HepG2 (cell line): ENCODE results near the gene UPK1B. TPM values are rescaled to one million over a fixed set of nuclear protein-coding genes. Genes with fewer than 3 reads are reported as not detected.

Experiments
- ATAD3A ChIP-seq: sonication (generic); formaldehyde crosslinking; IDR thresholded peaks from 2 replicates; pipeline ENCODE4 v1.4.0; 2020; ENCODE audit warnings: missing genetic modification reagents
- CCDC6 ChIP-seq: sonication (generic); formaldehyde crosslinking; IDR thresholded peaks from 2 replicates; pipeline ENCODE4 v1.8.1; 2022; ENCODE audit warnings: mild to moderate bottlenecking, missing genetic modification reagents, moderate library complexity
- ERF ChIP-seq: IDR thresholded peaks from 2 replicates; pipeline ENCODE4 v1.6.1; 2018; ENCODE audit warnings: missing biosample characterization, missing genetic modification reagents
- GPN1 ChIP-seq: sonication (generic); formaldehyde crosslinking; IDR thresholded peaks from 2 replicates; pipeline ENCODE4 v1.5.1; 2020; ENCODE audit warnings: missing genetic modification reagents, borderline replicate concordance
- HNRNPK ChIP-seq: fragments of 200-400 bp; formaldehyde crosslinking; IDR thresholded peaks from 2 replicates; pipeline ENCODE4 v1.6.1; 2018; ENCODE audit warnings: low read length, low read depth, moderate library complexity, mild to moderate bottlenecking; ENCODE audit not compliant: poor library complexity, severe bottlenecking
- KMT2A ChIP-seq: sonication (generic); formaldehyde crosslinking; IDR thresholded peaks from 2 replicates; pipeline ENCODE4 v1.4.0; 2020; ENCODE audit warnings: missing genetic modification reagents
- NFYC ChIP-seq: IDR thresholded peaks from 2 replicates; pipeline ENCODE4 v1.6.1; 2016; ENCODE audit warnings: missing genetic modification reagents, missing compliant biosample characterization
- RAD21 ChIP-seq: fragments of 450-650 bp; formaldehyde crosslinking; IDR thresholded peaks from 2 replicates; pipeline ENCODE4 v1.5.0; 2020; ENCODE audit warnings: mild to moderate bottlenecking
- RFX3 ChIP-seq: IDR thresholded peaks from 2 replicates; pipeline ENCODE4 v1.6.1; 2016; ENCODE audit warnings: missing biosample characterization, missing genetic modification reagents
- SKI ChIP-seq: fragments of 450-650 bp; IDR thresholded peaks from one replicate; pipeline ENCODE4 v1.6.1; 2018; ENCODE audit warnings: mild to moderate bottlenecking; ENCODE audit not compliant: partially characterized antibody
- SUZ12 ChIP-seq: fragments of 150-350 bp; IDR thresholded peaks from 2 replicates; pipeline ENCODE4 v1.6.1; 2014; ENCODE audit warnings: low read depth, low read length
- TCF12 ChIP-seq, 2 experiments: fragments of 450-650 bp in 1 of 2; sonication (generic) in 1 of 2; formaldehyde crosslinking in 1 of 2; IDR thresholded peaks; 2 replicates each; pipeline versions ENCODE4 v1.6.1 to v1.8.0; 2017 to 2022; ENCODE audit warnings: antibody characterized with exemption in 1 of 2, mild to moderate bottlenecking in 1 of 2, missing genetic modification reagents in 1 of 2, moderate library complexity in 1 of 2
- TP53 ChIP-seq: sonication (generic); formaldehyde crosslinking; conservative IDR thresholded peaks from 2 replicates; pipeline ENCODE4 v1.4.0; 2020; ENCODE audit warnings: missing genetic modification reagents
- ZBTB8A ChIP-seq: sonication (generic); formaldehyde crosslinking; IDR thresholded peaks from 2 replicates; pipeline ENCODE4 v1.4.0; 2020; ENCODE audit warnings: mild to moderate bottlenecking, low read depth, missing genetic modification reagents, borderline replicate concordance
- ZFAT ChIP-seq: sonication (generic); formaldehyde crosslinking; conservative IDR thresholded peaks from 2 replicates; pipeline ENCODE4 v1.8.1; 2023; ENCODE audit warnings: missing genetic modification reagents, inconsistent platforms
- ZNF253 ChIP-seq: sonication (generic); formaldehyde crosslinking; IDR thresholded peaks from 2 replicates; pipeline ENCODE4 v1.8.0; 2022; ENCODE audit warnings: mild to moderate bottlenecking, missing genetic modification reagents, borderline replicate concordance
- ZNF33B ChIP-seq: sonication (generic); formaldehyde crosslinking; IDR thresholded peaks from 2 replicates; pipeline ENCODE4 v1.5.1; 2020; ENCODE audit warnings: mild to moderate bottlenecking, missing genetic modification reagents
- ZNF446 ChIP-seq: sonication (generic); formaldehyde crosslinking; IDR thresholded peaks from 2 replicates; pipeline ENCODE4 v1.5.0; 2020; ENCODE audit warnings: mild to moderate bottlenecking, missing genetic modification reagents
- ZNF543 ChIP-seq: sonication (generic); formaldehyde crosslinking; IDR thresholded peaks from 2 replicates; pipeline ENCODE4 v1.4.0; 2020; ENCODE audit warnings: mild to moderate bottlenecking, missing genetic modification reagents
- ZNF547 ChIP-seq: sonication (generic); formaldehyde crosslinking; IDR thresholded peaks from 2 replicates; pipeline ENCODE4 v1.5.1; 2020; ENCODE audit warnings: mild to moderate bottlenecking, missing genetic modification reagents
- ZNF577 ChIP-seq: sonication (generic); formaldehyde crosslinking; IDR thresholded peaks from 2 replicates; pipeline ENCODE4 v1.4.0; 2020; ENCODE audit warnings: mild to moderate bottlenecking, low read depth, missing genetic modification reagents, borderline replicate concordance
- ZNF605 ChIP-seq: sonication (generic); formaldehyde crosslinking; IDR thresholded peaks from 2 replicates; pipeline ENCODE4 v1.8.0; 2022; ENCODE audit warnings: mild to moderate bottlenecking, missing genetic modification reagents
- ZNF614 ChIP-seq: IDR thresholded peaks from 2 replicates; pipeline ENCODE4 v1.6.1; 2018; ENCODE audit warnings: missing biosample characterization, missing genetic modification reagents, inconsistent platforms, borderline replicate concordance
- ZNF703 ChIP-seq: sonication (generic); formaldehyde crosslinking; IDR thresholded peaks from 2 replicates; pipeline ENCODE4 v1.5.1; 2020; ENCODE audit warnings: missing genetic modification reagents, mild to moderate bottlenecking, moderate library complexity, borderline replicate concordance
- ZNF780A ChIP-seq: sonication (generic); formaldehyde crosslinking; IDR thresholded peaks from 2 replicates; pipeline ENCODE4 v1.8.0; 2022; ENCODE audit warnings: mild to moderate bottlenecking, missing genetic modification reagents, moderate library complexity
- ZNF792 ChIP-seq: IDR thresholded peaks from 2 replicates; pipeline ENCODE4 v1.6.1; 2016
- ZNF83 ChIP-seq: sonication (generic); formaldehyde crosslinking; IDR thresholded peaks from 2 replicates; pipeline ENCODE4 v1.4.0; 2020; ENCODE audit warnings: missing genetic modification reagents, mild to moderate bottlenecking, borderline replicate concordance
- polyA plus RNA-seq, 8 experiments: library from polyadenylated mRNA; depleted of rRNA in 3 of 8; stranded (reverse) in 7 of 8; unstranded in 1 of 8; fragments of >200 nt; fragmentation: Illumina TruSeq in 4 of 8; extraction: Trizol in 4 of 8; gene quantifications; 2 replicates each; pipeline versions ENCODE4 v1.2.1 to v1.2.3, GENCODE V29; 2011 to 2016; ENCODE audit warnings: low read depth in 4 of 8, missing spikeins in 1 of 8, mixed read lengths in 1 of 8; ENCODE audit not compliant: insufficient read depth in 1 of 8
- total RNA-seq, 5 experiments: library from RNA; depleted of rRNA; stranded (reverse); fragments of >200 nt; fragmentation: Illumina TruSeq; extraction: Trizol; gene quantifications; 2 replicates each; pipeline ENCODE4 v1.2.3, GENCODE V29; 2016; ENCODE audit warnings: low read depth in 1 of 5
- TF ChIP-seq, protein P1 (sequence below): sonication (generic); formaldehyde crosslinking; IDR thresholded peaks from 2 replicates; pipeline ENCODE4 v1.4.0; 2020; ENCODE audit warnings: missing genetic modification reagents
- TF ChIP-seq, protein P2 (sequence below): sonication (generic); formaldehyde crosslinking; IDR thresholded peaks from 2 replicates; pipeline ENCODE4 v1.9.0; 2022; ENCODE audit warnings: missing genetic modification reagents, mild to moderate bottlenecking, borderline replicate concordance

Gene UPK1B
- total and polyA plus RNA-seq, 2 of the 13 experiments (the other 11 are each of a cell fraction or from before 2014, with no cell fraction given), result not detected

DNA sequence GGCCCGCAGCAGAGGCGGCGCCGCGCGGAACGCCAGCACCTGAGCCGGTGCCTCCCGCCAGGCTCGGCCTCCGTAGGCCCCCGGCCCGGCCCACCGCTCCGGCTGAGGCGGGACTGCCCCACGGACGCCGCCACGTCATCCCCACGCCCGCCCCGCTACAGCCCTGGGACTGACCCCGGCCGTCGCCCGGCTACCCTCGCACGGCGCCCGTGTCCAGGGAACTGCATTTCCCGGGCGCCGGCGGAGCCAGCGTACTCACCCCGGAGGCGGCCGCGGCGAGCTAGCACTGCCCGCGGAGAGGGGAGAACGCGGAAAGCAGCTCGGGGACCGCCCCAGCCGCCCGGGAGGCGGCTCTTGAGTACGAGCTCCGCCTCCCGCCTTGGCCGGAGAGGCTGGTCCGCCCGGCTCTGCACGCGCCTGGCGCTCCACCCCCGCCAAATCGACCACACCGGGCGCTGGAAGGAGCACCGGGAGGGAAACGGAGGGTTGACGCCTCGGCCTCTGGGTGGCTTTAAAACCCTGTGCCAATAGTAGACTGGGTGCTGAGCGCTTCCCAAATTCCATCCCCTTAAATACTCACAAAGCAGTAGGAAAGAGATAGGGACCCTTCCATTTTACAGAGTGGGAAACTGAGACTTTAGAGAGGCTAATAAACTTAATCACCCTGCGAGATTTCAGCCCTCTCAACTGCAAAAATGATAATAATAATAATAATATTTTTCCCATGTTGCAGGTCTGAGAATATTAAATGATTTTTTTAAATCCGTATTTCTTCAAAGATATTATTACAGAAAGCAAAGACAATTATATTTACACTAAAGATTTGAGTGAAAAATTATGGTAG, 67.4 kb downstream of the UPK1B start, which contains the start of gene B4GALT4 (continued):
- TF ChIP-seq CCDC6 (CRISPR knock-in tag), result peak; percentile 64; the same call in 1 of the 2 replicates
- no peak for TF ChIP-seq ZBTB8A (CRISPR knock-in tag)
- no peak for TF ChIP-seq NFYC
- peak; percentile 86 for TF ChIP-seq ZNF446 (CRISPR knock-in tag)
- no peak for TF ChIP-seq HNRNPK
- no peak for TF ChIP-seq RFX3 (CRISPR knock-in tag)
- no peak for TF ChIP-seq KMT2A (CRISPR knock-in tag)
- peak; percentile 67; the same call in 1 of the 2 replicates for TF ChIP-seq ZNF253 (CRISPR knock-in tag)
- peak; percentile 36; the same call in 1 of the 2 replicates for TF ChIP-seq ERF
- TF ChIP-seq ZNF792 (CRISPR knock-in tag), result 0 out of 2 replicates have a peak, but pooled peaks have one; percentile 24
- TF ChIP-seq ZNF780A (CRISPR knock-in tag), result no peak
- TF ChIP-seq SUZ12, result no peak
- TF ChIP-seq RAD21 (CRISPR knock-in tag), result peak; percentile 46; the same call in 1 of the 2 replicates
- TF ChIP-seq ZNF543 (CRISPR knock-in tag), result peak; percentile 34; the same call in 1 of the 2 replicates
- no peak for TF ChIP-seq ZFAT (CRISPR knock-in tag)
- TF ChIP-seq ZNF605 (CRISPR knock-in tag), result peak; percentile 41; the same call in 1 of the 2 replicates
- TF ChIP-seq, protein P1, sequence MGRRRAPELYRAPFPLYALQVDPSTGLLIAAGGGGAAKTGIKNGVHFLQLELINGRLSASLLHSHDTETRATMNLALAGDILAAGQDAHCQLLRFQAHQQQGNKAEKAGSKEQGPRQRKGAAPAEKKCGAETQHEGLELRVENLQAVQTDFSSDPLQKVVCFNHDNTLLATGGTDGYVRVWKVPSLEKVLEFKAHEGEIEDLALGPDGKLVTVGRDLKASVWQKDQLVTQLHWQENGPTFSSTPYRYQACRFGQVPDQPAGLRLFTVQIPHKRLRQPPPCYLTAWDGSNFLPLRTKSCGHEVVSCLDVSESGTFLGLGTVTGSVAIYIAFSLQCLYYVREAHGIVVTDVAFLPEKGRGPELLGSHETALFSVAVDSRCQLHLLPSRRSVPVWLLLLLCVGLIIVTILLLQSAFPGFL (CRISPR knock-in tag), result no peak
- TF ChIP-seq ZNF703, result no peak
- TF ChIP-seq TCF12 (IDR thresholded peaks at IDR 0.05), result no peak
- TF ChIP-seq TCF12 (CRISPR knock-in tag; IDR thresholded peaks at IDR 0.05), result 0 out of 2 replicates have a peak, but pooled peaks have one; percentile 41
- TF ChIP-seq ZNF577, result no peak
- TF ChIP-seq SKI, result no peak
- TF ChIP-seq ATAD3A (CRISPR knock-in tag), result no peak
- TF ChIP-seq, protein P2, sequence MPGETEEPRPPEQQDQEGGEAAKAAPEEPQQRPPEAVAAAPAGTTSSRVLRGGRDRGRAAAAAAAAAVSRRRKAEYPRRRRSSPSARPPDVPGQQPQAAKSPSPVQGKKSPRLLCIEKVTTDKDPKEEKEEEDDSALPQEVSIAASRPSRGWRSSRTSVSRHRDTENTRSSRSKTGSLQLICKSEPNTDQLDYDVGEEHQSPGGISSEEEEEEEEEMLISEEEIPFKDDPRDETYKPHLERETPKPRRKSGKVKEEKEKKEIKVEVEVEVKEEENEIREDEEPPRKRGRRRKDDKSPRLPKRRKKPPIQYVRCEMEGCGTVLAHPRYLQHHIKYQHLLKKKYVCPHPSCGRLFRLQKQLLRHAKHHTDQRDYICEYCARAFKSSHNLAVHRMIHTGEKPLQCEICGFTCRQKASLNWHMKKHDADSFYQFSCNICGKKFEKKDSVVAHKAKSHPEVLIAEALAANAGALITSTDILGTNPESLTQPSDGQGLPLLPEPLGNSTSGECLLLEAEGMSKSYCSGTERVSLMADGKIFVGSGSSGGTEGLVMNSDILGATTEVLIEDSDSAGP (CRISPR knock-in tag), result peak; percentile 64; the same call in 1 of the 2 replicates
- TF ChIP-seq TP53, result no peak
- TF ChIP-seq GPN1 (CRISPR knock-in tag), result no peak
- peak; percentile 68; the same call in 1 of the 2 replicates for TF ChIP-seq ZNF33B
- TF ChIP-seq ZNF547 (CRISPR knock-in tag), result peak; percentile 84
- TF ChIP-seq ZNF614 (CRISPR knock-in tag), result no peak
- peak; percentile 77; the same call in 1 of the 2 replicates for TF ChIP-seq ZNF83 (CRISPR knock-in tag)
